HG03354 (cell line): Measurements from ENCODE around the gene KNSTRN.
A peak's percentile ranks its signal among the peaks of the same experiment; 100 is the strongest.

ENCODE experiments used
- ATAC-seq: cut with Tn5 transposase; IDR thresholded peaks from one replicate; pipeline ENCODE4 v1.9.1; 2021; ENCODE audit warnings: mild to moderate bottlenecking; ENCODE audit not compliant: unreplicated experiment, poor library complexity, severe bottlenecking

Gene KNSTRN

DNA sequence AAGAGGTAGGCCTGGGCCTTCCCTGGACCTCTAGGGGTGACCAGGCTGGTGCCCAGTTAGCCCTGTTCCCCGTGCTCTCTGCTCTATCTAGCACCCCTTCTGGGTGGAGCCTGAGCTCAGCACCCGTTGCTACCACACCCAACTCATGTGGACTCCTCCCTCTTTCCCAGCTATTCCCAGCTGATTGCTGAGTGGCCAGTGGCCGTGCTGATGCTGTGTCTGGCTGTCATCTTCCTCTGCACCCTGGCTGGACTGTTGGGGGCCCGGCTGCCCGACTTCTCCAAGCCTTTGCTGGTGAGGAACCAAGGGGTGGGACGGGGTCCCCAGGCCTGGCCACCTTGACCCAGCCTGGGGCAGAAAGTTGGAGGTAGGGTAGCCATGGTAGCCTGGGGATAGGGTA lies 18.3 kb upstream of the KNSTRN start:
- ATAC-seq, result no peak

DNA sequence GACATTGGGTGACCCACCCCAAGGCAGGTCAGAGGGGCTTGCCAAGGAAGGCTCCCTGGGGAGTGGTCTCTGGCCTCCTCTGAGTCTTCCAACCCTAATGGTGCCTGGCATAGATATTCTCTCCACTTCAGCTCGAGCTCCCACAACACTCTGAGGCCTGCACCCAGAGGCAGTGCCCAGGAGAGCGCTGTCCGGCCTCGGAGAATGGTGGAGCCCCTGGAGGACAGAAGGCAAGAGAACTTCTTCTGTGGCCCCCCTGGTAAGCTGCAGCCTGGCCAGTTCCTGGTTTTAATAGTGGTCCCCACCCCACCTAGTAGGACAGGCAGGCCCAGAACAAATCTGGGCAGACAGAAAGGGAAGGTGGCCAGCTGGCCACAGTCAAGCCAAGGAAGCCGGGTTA lies 17.5 kb upstream of the KNSTRN start:
- no peak for ATAC-seq

DNA sequence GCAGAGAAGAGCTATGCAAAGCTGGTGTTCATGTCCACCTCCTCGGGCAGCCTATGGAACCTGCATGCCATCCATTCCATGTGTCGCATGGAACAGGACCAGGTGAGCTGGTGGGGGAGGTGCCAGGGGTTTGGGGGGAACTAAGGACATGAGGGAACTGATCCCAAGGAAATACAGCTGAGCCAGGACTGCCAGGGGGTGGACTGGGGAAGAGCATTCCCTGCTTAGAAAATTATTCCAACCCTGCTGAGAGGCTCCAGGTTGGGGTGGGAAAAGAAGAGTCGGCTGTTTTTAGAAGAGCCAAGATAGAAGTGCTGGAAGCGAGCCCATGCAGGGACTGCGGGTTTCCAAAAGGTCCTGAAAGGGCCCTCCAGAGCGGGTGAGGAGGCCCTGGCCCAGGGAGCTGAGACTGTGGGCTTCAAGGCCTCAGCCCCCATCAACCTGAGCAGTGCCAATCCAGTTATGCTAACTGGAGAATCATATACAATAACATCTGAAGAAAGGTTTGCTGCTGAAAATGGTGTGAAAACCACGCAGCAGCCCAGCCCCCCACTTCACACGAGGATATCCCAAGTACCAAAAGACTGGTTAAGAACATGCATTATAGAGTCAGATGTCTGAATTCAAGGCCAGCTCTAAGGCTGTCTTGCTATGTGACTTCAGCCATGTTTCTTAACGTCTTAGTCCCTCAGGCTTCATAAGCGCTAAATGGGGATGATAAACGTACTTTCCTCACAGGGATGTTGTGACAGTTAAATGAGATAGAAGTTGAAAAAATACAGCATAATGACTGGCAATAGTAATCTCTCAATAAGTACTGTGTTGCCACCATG lies 16.7 kb upstream of the KNSTRN start:
- ATAC-seq, result no peak

GRCh38 chr15:40366457-40367370 lies 15.8 kb upstream of the KNSTRN start:
- ATAC-seq, result no peak

DNA sequence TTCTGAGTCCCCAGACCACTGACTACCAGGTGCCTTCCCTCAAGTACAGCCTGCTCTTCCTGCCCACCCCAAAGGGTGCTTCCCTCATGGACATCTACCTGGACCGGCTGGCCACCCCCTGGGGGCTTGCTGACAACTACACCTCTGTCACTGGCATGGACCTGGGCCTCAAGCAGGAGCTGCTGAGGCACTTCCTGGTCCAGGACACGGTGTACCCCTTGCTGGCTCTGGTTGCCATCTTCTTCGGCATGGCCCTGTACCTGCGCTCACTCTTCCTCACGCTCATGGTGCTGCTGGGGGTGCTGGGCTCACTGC lies 15.2 kb upstream of the KNSTRN start:
- ATAC-seq, result no peak

DNA sequence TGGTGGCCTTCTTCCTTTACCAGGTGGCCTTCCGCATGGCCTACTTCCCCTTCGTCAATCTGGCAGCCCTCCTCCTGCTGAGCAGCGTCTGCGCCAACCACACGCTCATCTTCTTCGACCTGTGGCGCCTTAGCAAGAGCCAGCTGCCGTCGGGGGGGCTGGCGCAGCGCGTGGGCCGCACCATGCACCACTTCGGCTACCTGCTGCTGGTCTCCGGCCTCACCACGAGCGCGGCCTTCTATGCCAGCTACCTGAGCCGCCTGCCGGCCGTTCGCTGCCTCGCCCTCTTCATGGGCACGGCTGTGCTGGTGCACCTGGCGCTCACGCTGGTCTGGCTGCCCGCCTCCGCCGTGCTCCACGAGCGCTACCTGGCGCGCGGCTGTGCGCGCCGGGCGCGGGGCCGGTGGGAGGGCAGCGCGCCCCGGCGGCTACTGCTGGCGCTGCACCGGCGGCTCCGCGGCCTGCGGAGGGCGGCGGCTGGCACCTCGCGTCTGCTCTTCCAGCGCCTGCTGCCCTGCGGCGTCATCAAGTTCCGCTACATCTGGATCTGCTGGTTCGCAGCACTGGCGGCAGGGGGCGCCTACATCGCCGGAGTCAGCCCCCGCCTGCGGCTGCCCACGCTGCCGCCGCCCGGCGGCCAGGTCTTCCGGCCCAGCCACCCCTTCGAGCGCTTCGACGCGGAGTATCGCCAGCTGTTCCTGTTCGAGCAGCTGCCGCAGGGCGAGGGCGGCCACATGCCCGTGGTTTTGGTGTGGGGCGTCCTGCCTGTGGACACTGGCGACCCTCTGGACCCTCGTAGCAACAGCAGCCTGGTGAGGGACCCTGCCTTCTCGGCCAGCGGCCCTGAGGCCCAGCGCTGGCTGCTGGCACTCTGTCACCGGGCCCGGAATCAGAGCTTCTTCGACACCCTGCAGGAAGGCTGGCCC lies 14.6 kb upstream of the KNSTRN start:
- ATAC-seq, result peak; percentile 92

GRCh38 chr15:40368719-40369473 lies 13.6 kb upstream of the KNSTRN start:
- no peak for ATAC-seq

DNA sequence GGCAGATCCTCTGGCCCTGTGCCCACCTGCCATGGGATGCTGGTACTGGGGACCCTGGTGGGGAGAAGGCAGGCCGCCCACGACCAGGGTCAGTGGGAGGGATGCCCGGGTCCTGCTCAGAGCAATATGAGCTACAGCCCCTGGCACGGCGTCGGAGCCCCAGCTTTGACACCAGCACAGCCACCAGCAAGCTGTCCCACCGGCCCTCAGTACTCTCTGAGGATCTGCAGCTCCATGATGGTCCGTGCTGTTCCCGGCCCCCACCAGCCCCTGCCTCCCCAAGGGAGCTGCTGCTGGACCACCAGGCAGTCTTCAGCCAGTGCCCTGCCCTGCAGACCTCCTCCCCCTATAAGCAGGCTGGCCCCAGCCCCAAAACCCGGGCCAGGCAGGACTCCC lies 13.0 kb upstream of the KNSTRN start:
- no peak for ATAC-seq

DNA sequence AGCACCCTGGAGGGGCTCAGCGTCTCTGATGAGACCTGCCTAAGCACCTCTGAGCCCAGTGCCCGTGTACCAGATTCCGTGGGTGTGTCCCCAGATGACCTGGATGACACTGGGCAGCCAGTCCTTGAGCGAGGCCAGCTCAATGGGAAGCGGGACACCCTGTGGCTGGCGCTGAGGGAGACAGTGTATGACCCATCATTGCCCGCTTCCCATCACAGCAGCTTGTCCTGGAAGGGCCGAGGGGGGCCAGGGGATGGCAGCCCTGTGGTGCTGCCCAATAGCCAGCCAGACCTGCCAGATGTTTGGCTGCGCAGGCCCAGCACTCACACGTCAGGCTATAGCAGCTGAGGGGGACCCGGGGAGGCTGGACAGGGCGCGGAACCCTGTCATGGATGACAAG lies 12.6 kb upstream of the KNSTRN start:
- ATAC-seq, result no peak

DNA sequence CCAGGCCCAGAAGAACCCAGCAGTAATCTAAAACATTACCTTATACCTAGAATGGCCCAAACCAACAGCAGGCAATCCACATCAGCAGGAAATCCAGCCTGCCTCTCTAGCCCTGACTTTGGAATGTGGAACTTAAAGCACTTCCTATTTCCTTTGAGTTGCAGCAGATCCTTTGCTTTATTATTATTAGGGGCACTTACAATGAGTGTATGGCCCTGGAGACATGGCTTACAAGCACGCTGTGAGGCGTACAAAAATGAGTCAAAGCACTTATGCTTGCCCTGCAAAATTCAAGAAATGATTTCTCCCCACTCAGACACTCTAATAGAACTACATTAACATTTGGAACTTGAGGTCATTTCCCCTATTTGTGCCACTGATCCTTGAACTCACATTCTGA lies 9.5 kb upstream of the KNSTRN start:
- no peak for ATAC-seq

DNA sequence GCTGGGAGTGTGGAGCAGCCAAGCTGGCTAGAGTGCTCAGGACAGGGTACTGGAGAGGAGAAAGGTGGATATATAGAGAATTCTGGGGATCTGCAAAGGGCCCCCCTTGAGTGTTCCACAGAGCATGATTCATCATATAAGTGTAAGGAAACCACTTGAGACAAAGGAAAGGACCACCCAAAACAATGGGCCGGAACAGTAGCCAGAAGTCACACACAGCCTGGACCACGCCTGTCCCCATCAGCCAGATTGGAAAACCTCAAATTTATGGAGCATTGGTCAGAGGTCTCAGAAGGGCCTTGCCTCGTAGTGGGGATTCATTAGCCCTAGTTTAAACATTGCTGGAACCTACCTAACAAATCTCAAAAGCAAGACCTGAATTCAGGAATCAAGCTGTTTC lies 4.9 kb upstream of the KNSTRN start:
- no peak for ATAC-seq

DNA sequence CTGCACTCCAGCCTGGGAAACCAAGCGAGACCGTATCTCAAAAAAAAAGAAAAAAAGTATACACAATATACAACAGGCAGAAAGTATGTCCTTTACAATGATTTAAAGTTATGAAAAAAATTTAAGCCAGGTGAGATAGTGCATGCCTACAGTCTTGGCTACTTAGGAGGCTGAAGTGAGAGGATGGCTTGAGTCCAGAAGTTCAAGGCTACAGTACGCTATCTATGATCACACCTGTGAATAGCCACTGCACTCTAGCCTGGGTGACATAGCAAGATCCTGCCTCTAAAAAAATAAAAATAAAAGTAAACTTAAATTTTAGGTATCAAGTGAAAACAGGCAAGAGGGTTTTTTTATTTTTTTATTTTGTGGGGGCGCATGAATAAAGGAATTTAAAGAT lies 3.1 kb upstream of the KNSTRN start:
- no peak for ATAC-seq

GRCh38 chr15:40379853-40380252 lies 2.7 kb upstream of the KNSTRN start:
- no peak for ATAC-seq

GRCh38 chr15:40380636-40381035 lies 1.9 kb upstream of the KNSTRN start:
- no peak for ATAC-seq

DNA sequence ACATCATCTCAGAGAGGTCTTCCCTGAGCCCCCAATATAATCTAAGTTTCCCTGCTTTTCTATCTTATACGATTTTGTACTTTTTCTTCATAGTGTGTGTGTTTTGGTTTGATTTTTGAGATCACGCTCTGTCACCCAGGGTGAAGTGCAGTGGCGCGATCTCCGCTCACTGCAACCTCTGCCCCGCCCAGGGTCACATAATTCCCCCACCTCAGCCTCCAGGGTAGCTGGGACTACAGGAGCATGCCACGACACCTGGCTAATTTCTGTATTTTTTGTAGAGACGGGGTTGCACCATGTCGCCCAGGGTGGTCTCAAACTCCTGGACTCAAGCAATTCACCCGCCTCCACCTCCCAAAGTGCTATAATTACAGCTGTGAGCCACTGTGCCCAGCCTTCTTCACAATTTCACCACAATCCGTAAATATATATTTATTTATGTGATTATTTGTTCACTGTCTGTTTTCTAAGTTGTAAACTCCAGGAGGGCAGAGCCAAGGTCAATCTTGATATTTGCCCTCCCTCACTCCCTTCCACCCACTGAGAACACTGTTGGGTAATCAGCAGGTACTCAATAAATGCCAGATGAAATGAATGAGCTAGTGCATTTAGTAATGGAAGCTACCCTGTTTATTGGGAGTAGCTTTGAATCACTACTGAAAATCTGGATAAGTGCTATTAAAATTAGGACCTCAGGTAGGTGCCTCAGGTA lies 547 bp upstream of the KNSTRN start:
- no peak for ATAC-seq

DNA sequence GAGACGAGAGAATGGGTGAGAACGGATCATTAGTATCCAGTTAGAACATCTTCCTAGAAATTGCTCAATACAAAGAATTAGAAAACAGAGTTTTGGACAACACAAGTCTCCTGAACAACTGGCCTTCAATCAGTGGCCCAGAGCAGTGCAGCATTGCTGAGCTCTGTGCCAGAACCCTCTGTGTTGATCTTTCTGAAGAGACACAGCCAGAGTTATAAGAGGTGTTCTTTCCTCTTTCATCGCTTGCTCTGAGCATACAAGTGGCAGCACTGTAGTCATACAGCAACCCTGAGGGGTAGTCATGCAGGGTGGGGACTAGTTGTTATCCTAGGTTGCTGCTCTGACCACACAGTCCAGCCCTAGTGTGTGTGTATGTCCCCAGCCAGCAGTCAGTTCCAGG lies 4.0 kb downstream of the KNSTRN start:
- no peak for ATAC-seq

DNA sequence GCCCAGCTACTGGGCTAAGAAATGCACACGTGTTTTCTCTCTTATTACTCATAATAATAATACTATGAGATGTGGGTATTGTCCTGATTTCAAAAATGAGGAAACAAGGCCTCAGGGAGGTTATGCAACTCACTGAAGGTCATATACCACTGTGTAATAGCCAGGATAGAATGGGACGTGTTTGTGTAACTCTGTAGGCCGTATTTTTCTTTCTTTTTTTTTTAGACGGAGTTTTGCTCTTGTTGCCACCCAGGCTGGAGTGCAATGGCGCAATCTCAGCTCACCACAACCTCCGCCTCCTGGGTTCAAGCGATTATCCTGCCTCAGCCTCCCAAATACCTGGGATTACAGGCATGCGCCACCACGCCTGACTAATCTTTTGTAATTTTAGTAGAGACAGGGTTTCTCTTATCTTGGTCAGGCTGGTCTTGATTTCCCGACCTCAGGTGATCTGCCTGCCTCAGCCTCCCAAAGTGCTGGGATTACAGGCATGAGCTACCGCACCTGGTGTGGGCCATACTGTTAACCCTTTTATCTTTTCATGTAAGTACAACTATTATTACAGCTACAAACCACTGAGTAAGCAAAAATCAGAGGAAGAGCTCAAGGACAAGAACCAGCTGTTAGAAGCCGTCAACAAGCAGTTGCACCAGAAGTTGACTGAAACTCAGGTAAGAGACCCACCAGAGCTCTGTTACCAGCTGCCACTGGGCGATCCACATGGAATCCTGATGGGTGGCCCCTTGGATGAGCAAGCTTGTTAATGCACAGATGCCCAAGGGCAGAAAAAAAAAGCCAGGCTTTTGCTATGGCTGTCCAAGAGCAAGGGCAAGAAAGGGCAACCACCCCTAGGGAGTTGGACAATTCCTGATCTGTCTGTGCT lies 6.7 kb downstream of the KNSTRN start:
- no peak for ATAC-seq
